K562 (cell line): ENCODE data around the gene ROBO1. TPM values are rescaled to one million over a fixed set of nuclear protein-coding genes. Genes with fewer than 3 reads are reported as not detected.
A peak's percentile ranks its signal among the peaks of the same experiment; 100 is the strongest.

Experiments used
- ATAC-seq: fragments of 200-7000 bp; cut with Tn5 transposase; 3 replicates; pipeline ENCODE4 v1.9.1; 2020; ENCODE audit warnings: moderate library complexity
- BruUV-seq: library from RNA; stranded (reverse); fragments of 400-500 nt; replicated peaks from 2 replicates; lab custom pipeline; 2021; lab: Mats Ljungman, UMichigan
- CTCF ChIA-PET: fragments of 300-600 bp; formaldehyde crosslinking; extraction: SDS; loops from one replicate; lab custom pipeline; 2021; ENCODE audit warnings: low intra/inter-chr PET ratio; lab: Yijun Ruan, JAX
- POLR2A ChIA-PET: fragments of 300-600, 350-650 bp; sonication (Branson Sonifier 250); formaldehyde crosslinking; extraction: SDS; loops from one replicate; lab custom pipeline; 2021; ENCODE audit warnings: antibody characterized with exemption, inconsistent platforms; lab: Yijun Ruan, JAX
- DNase-seq, 4 experiments: peaks; one replicate each; pipeline versions ENCODE4 v3.0.0 to v3.0.0-alpha.2; 2011 to 2018; ENCODE audit warnings: low spot score in 3 of 4, mixed read lengths in 3 of 4; ENCODE audit errors: extremely low read depth in 1 of 4
- FAIRE-seq: peaks from 2 replicates; lab custom pipeline; 2011; peaks lifted over from hg19 to GRCh38; lab: Jason Lieb, UNC
- H2AFZ ChIP-seq: 2 replicates; pipeline ENCODE4 v1.6.0; 2011; ENCODE audit warnings: low read depth, low read length, control low read depth, inconsistent platforms
- H3K27ac ChIP-seq: fragments of 200-600 bp; 3 replicates; pipeline ENCODE4 v1.8.0; 2011; ENCODE audit warnings: low read depth, mild to moderate bottlenecking, control low read depth, inconsistent platforms, low read length, moderate library complexity, mixed read lengths; ENCODE audit errors: extremely low read depth
- H3K27me3 ChIP-seq, 2 experiments: fragments of 300-600 bp in 1 of 2; 2 replicates in 1 of 2; 3 replicates in 1 of 2; pipeline versions ENCODE4 v1.6.0 to v1.8.0; 2011; ENCODE audit warnings: inconsistent platforms in 2 of 2, low read length in 2 of 2, mild to moderate bottlenecking in 1 of 2, mixed read lengths in 1 of 2, moderate library complexity in 1 of 2; ENCODE audit not compliant: control insufficient read depth in 2 of 2, insufficient read depth in 2 of 2
- H3K36me3 ChIP-seq: fragments of 300-600 bp; 3 replicates; pipeline ENCODE4 v1.8.0; 2011; ENCODE audit warnings: mild to moderate bottlenecking, low read length, inconsistent platforms; ENCODE audit not compliant: control insufficient read depth, insufficient read depth
- H3K4me1 ChIP-seq, 2 experiments: fragments of 200-600 bp in 1 of 2; replicated peaks in 1 of 2; 2 replicates in 1 of 2; 3 replicates in 1 of 2; pipeline versions ENCODE4 v1.5.1 to v1.8.0; 2011; ENCODE audit warnings: inconsistent platforms in 2 of 2, low read length in 2 of 2, mild to moderate bottlenecking in 1 of 2, mixed read lengths in 1 of 2, moderate library complexity in 1 of 2; ENCODE audit not compliant: control insufficient read depth in 2 of 2, insufficient read depth in 2 of 2
- H3K4me2 ChIP-seq: 2 replicates; pipeline ENCODE4 v1.6.1; 2011; ENCODE audit warnings: low read length, control low read depth, inconsistent platforms, mixed read lengths; ENCODE audit not compliant: insufficient read depth
- H3K4me3 ChIP-seq: fragments of 200-600 bp; sonication (generic), shearing (Covaris generic); 2 replicates; pipeline ENCODE4 v1.5.1; 2016; ENCODE audit warnings: control low read depth, inconsistent platforms
- H3K79me2 ChIP-seq: fragments of 200-600 bp; 3 replicates; pipeline ENCODE4 v1.8.0; 2011; ENCODE audit warnings: low read length, inconsistent platforms; ENCODE audit not compliant: control insufficient read depth, insufficient read depth
- H3K9ac ChIP-seq, 2 experiments: 2 replicates each; pipeline versions ENCODE4 v1.6.0 to v1.6.1; 2011; ENCODE audit warnings: low read depth in 2 of 2, low read length in 2 of 2, control low read depth in 1 of 2, inconsistent platforms in 1 of 2, mild to moderate bottlenecking in 1 of 2, mixed read lengths in 1 of 2; ENCODE audit not compliant: insufficient read depth in 1 of 2
- H3K9me1 ChIP-seq: one replicate; pipeline ENCODE4 v1.6.0; 2011; ENCODE audit warnings: inconsistent platforms, mild to moderate bottlenecking, low read length, moderate library complexity; ENCODE audit not compliant: control insufficient read depth, insufficient read depth
- H3K9me3 ChIP-seq: replicated peaks from 2 replicates; pipeline ENCODE4 v1.5.1; 2011; ENCODE audit warnings: low read depth, low read length, inconsistent platforms; ENCODE audit not compliant: control insufficient read depth, insufficient read depth
- H4K20me1 ChIP-seq: replicated peaks from 2 replicates; pipeline ENCODE4 v1.6.1; 2011; ENCODE audit warnings: low read length, inconsistent platforms, mixed read lengths; ENCODE audit not compliant: control insufficient read depth, insufficient read depth
- ESRRB ChIP-seq: fragments of 250-450 bp; sonication (Bioruptor Pico); IDR thresholded peaks from 2 replicates; pipeline ENCODE4 v1.5.0; 2020; ENCODE audit warnings: mild to moderate bottlenecking, moderate library complexity, borderline replicate concordance
- TBP ChIP-seq: optimal IDR thresholded peaks from 2 replicates; pipeline ENCODE3; 2011; ENCODE audit warnings: low read depth, low read length, improper control_type of control experiment
- TEAD2 ChIP-seq: fragments of 450-650 bp; IDR thresholded peaks from 2 replicates; pipeline ENCODE4 v1.6.1; 2016; ENCODE audit warnings: missing genetic modification characterization, control low read depth, missing compliant biosample characterization
- ZNF134 ChIP-seq: fragments of 250-450 bp; sonication (Bioruptor Pico); conservative IDR thresholded peaks from 2 replicates; pipeline ENCODE4 v1.4.0; 2020
- ZNF23 ChIP-seq: fragments of 250-450 bp; sonication (Bioruptor Pico); IDR thresholded peaks from 2 replicates; pipeline ENCODE4 v1.4.0; 2020; ENCODE audit warnings: mild to moderate bottlenecking
- ZNF57 ChIP-seq: fragments of 450-650 bp; formaldehyde crosslinking; IDR thresholded peaks from 2 replicates; pipeline ENCODE4 v1.4.0; 2020; ENCODE audit warnings: mild to moderate bottlenecking, moderate library complexity
- WGBS: fragments of 100-300 bp; shearing (Covaris generic); methylation state at CpG from one replicate; pipeline ENCODE4 v1.1.6; 2016; ENCODE audit warnings: low coverage, mixed read lengths; ENCODE audit not compliant: insufficient coverage; ENCODE audit errors: missing lambda C conversion rate; 5-methylcytosine and 5-hydroxymethylcytosine counted together
- in situ Hi-C: fragments of 300-500 bp; cut with MboI; formaldehyde crosslinking; loops from 4 replicates; pipeline ENCODE4 v1.15.0; 2018; ENCODE audit warnings: inconsistent platforms, mixed read lengths
- intact Hi-C: fragments of 100-400 bp; cut with micrococcal nuclease; formaldehyde crosslinking; loops from 2 replicates; pipeline ENCODE4 v1.14.2; 2022
- polyA plus RNA-seq, 8 experiments: library from polyadenylated mRNA; depleted of rRNA in 4 of 8; stranded (reverse) in 5 of 8; unstranded in 3 of 8; fragments of >200 nt; fragmentation: Nextera tagmentation in 2 of 8; fragmentation: Illumina TruSeq in 1 of 8; extraction: Ambion mirVana in 2 of 8; extraction: Trizol in 1 of 8; gene quantifications; 2 replicates each; pipeline versions ENCODE4 v1.2.1 to v1.2.3, GENCODE V29; 2011 to 2014; ENCODE audit warnings: inconsistent platforms in 1 of 8, missing spikeins in 1 of 8
- total RNA-seq, 7 experiments: library from RNA; depleted of rRNA in 6 of 7; stranded (reverse); fragments of >200 nt in 6 of 7; fragmentation: Illumina TruSeq in 2 of 7; extraction: Trizol in 2 of 7; gene quantifications; 2 replicates each; pipeline versions ENCODE4 v1.2.1 to v1.2.3, GENCODE V29; 2011 to 2021; ENCODE audit warnings: low replicate concordance in 1 of 7
- TF ChIP-seq, protein P1 (sequence below), 2 experiments: fragments of 450-650 bp; IDR thresholded peaks; 2 replicates each; pipeline ENCODE4 v1.6.1; 2016; ENCODE audit warnings: mild to moderate bottlenecking in 2 of 2, borderline replicate concordance in 1 of 2, low read depth in 1 of 2, moderate library complexity in 1 of 2

Gene ROBO1
- total and polyA plus RNA-seq, 9 of the 15 experiments (the other 6 are each of a cell fraction or from before 2014, with no cell fraction given), result 0.01 to 0.53 (median 0.17) TPM; not detected in 5

DNA sequence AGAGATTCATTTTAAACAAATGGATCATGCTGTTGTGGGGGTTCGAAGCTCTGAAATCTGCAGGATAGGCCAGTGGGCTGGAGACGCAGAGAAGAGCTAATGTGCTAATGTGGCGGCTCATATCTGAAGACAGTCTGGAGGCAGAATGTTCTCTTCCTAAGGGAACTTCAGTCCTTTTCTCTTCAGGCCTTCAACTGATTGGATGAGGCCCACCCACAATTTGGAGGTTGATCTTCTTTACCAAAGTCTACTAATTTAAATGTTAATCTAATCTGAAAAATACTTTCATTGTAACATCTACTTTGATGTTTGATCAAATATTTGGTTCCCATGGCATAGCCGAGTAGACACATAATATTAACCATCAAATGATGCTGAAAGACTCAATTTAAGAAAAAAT is 940.2 kb downstream of the ROBO1 start:
- no peak for ATAC-seq
- no peak overlapping the region for H2AFZ ChIP-seq
- H3K9me3 ChIP-seq, result no peaks in the 10 kb centered on the region
- no peaks in the 10 kb centered on the region for H3K79me2 ChIP-seq
- intact Hi-C loops, result no loop called here
- FAIRE-seq, result no peak
- H3K4me1 ChIP-seq, result no peaks in the 10 kb centered on the region
- TF ChIP-seq ZNF57 (CRISPR knock-in tag) (no peak), ZNF134 (CRISPR knock-in tag) (peak; percentile 75)
- TF ChIP-seq, all 486 proteins: peak for 1
- Histone ChIP-seq H4K20me1 (no peaks in the 10 kb centered on the region), H3K27me3 (no peaks in the 10 kb centered on the region), H3K4me2 (no peak overlapping the region), H3K4me3 (no peak overlapping the region), H3K9me1 (no peaks in the 10 kb centered on the region), H3K9ac (no peak overlapping the region), H3K27ac (no peak overlapping the region), H3K36me3 (no peaks in the 10 kb centered on the region)
- no peak for DNase-seq
- in situ Hi-C loops, result no loop called here
- WGBS, result 0% methylated on average over 4 of the region's 4 CpGs
- ChIA-PET POLR2A (no interaction called here), CTCF (no interaction called here)
- no TSS peak for BruUV-seq

DNA sequence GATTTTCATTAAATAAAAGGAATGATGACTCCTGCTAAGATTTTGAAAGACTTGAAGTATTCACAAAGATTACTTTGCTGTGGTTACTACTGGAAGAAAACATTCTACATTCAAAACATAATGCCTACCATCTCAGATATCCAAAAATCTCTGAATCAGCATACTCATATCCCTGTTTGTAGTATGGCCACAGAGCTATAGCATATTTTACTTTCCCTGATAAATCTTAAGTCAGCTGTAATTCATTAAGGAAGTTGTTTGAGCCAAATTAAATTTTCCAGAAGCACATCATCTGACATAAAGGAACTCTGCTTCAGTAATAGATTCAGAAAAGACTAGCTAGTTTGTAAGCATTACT is 942.0 kb downstream of the ROBO1 start:
- ChIA-PET POLR2A (no interaction called here), CTCF (no interaction called here)
- no peaks in the 10 kb centered on the region for H3K4me1 ChIP-seq
- no TSS peak for BruUV-seq
- H3K27me3 ChIP-seq, result no peaks in the 10 kb centered on the region
- no peak for ATAC-seq
- intact Hi-C loops, result no loop called here
- FAIRE-seq, result no peak
- no peak overlapping the region for H3K4me2 ChIP-seq
- no peaks in the 10 kb centered on the region for H4K20me1 ChIP-seq
- H2AFZ ChIP-seq, result no peak overlapping the region
- H3K27ac ChIP-seq, result no peak overlapping the region
- no peak overlapping the region for H3K9ac ChIP-seq
- no peaks in the 10 kb centered on the region for H3K36me3 ChIP-seq
- in situ Hi-C loops, result no loop called here
- no peak for DNase-seq
- H3K4me3 ChIP-seq, result no peak overlapping the region
- H3K9me3 ChIP-seq, result no peaks in the 10 kb centered on the region
- no peaks in the 10 kb centered on the region for H3K9me1 ChIP-seq
- H3K79me2 ChIP-seq, result no peaks in the 10 kb centered on the region
- TF ChIP-seq TEAD2 (tag) (no peak), ZNF23 (CRISPR knock-in tag) (no peak), ESRRB (CRISPR knock-in tag) (no peak), TBP (no peak)
- TF ChIP-seq, protein P1, sequence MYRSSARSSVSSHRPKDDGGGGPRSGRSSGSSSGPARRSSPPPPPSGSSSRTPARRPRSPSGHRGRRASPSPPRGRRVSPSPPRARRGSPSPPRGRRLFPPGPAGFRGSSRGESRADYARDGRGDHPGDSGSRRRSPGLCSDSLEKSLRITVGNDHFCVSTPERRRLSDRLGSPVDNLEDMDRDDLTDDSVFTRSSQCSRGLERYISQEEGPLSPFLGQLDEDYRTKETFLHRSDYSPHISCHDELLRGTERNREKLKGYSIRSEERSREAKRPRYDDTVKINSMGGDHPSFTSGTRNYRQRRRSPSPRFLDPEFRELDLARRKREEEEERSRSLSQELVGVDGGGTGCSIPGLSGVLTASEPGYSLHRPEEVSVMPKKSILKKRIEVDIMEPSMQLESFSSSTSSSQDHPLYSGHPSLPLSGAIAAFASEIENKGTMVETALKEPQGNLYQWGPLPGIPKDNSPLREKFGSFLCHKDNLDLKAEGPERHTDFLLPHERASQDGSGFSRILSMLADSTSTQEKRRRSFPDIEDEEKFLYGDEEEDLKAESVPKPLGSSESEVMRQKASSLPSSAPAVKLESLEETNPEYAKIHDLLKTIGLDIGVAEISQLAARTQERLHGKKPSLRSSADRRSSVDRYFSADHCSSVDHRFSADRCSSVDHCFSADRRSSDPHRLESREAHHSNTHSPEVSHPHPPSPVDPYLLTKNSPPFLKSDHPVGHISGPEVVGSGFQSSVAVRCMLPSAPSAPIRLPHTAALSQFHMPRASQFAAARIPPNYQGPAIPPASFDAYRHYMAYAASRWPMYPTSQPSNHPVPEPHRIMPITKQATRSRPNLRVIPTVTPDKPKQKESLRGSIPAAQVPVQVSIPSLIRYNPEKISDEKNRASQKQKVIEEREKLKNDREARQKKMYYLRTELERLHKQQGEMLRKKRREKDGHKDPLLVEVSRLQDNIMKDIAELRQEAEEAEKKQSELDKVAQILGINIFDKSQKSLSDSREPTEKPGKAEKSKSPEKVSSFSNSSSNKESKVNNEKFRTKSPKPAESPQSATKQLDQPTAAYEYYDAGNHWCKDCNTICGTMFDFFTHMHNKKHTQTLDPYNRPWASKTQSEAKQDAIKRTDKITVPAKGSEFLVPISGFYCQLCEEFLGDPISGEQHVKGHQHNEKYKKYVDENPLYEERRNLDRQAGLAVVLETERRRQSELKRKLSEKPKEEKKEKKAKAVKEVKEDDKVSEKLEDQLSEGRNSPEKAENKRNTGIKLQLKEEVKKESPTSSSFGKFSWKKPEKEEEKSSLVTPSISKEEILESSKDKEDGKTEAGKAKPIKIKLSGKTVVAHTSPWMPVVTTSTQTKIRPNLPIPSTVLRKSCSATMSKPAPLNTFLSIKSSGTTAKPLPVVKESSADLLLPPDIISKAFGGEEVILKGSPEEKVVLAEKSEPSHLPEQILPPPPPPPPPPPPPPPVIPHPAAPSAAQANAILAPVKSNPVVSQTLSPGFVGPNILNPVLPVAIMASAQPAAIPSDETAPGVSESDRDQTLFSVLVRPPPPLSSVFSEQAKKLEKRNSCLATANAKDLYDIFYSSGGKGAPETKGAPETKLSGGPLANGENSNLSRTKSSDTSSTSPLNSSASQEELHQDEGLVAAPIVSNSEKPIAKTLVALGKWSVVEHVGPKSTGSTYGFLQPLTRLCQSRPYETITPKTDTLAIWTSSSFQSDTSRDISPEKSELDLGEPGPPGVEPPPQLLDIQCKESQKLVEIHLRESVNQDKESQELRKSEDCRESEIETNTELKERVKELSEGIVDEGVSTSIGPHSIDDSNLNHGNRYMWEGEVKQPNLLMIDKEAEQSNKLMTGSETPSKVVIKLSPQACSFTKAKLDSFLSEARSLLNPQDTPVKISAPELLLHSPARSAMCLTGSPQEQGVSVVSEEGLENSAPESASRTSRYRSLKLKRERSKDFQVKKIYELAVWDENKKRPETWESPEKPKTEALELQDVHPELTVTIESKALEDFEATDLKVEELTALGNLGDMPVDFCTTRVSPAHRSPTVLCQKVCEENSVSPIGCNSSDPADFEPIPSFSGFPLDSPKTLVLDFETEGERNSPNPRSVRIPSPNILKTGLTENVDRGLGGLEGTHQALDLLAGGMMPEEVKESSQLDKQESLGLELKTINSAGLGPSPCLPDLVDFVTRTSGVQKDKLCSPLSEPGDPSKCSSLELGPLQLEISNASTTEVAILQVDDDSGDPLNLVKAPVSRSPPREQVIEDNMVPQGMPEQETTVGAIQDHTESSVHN (IDR thresholded peaks at IDR 0.05; ENCODE audit: borderline replicate concordance in 1 of 2, low read depth in 1 of 2), result no peak
